NT2/D1 (cell line): ENCODE measurements around the gene ATXN2.

Source experiments
- SUZ12 ChIP-seq: IDR thresholded peaks from 2 replicates; pipeline ENCODE4 v1.6.1; 2011; ENCODE audit not compliant: insufficient read length, insufficient read depth; ENCODE audit errors: extremely low read depth
- YY1 ChIP-seq: IDR thresholded peaks from 2 replicates; pipeline ENCODE4 v1.6.1; 2011; ENCODE audit not compliant: insufficient read length, insufficient read depth

DNA sequence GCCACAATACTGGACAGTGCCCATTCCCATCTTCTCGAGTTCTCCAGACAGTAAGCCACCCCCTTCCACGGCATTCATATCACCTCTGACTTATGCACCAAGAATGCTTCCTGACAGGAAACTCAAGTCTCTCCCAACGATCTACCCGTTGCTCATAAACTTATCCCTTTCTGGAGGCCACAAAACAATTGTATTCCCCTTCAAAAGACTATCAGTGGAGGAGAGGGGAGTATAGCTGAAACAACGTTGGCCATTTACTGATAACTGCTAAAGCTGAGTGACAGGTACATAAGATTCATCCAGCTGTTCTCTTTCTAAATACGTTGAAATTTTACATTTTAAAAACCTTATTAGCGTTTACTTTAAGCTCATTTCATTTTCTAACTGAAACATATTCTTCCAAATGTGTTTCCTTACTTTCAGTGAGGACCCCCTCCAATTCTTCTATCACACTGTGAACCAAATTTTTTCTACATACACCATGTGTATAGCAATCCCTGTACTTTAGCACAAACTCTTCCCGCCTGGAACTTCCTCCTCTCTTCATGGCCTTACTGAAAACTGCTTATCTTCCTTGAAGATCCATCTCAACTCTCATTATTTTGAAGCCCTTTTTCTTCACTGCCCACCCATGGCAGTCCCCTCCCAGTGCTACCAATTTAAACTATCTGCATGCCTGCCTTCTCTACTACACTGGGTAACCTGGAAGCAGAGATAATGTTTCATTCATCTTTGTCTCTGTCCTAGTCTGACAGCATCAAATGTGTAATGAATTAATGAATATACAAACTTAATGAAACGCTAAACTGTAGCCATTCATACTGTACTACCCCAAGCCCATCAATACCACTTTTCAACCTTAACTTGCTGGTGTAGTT, 28.8 kb downstream of the ATXN2 start:
- TF ChIP-seq SUZ12 (no peak), YY1 (no peak)
